Measurements from ENCODE around the gene ZNF189. TPM values are rescaled to one million over a fixed set of nuclear protein-coding genes. Genes with fewer than 3 reads are reported as not detected.

The ZNF189 gene
- polyA plus RNA-seq, 3 donors: 0.72 to 1.8 (median 1.2) TPM

DNA sequence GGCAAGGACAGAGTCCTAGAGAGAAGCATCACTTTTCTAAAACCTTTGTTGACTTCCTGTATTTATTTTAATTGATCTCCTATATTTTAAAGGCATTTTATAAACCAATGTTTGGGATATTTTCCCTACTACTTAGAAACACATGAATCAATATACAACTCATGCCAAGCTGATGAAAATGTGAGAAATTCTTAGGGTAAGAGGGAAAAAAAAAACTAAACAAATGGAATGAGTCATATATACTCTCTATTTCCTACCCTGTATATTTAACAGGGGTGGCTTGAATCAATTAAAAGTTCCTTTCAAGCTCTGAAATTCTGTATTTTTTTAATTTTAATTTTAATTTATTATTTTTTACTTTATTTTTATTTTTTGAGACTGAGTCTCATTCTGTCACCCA lies 33.5 kb upstream of the ZNF189 start:
- Histone ChIP-seq H3K4me3 (replicated peaks in 1 of 3; ENCODE audit: low read depth in 2 of 3, low read length in 3 of 3) (no peak overlapping the region), H3K4me1 (ENCODE audit: control insufficient read depth in 1 of 2, insufficient read depth in 2 of 2, low read length in 2 of 2) (no peaks in the 10 kb centered on the region), H3K9me3 (replicated peaks in 1 of 2; ENCODE audit: control insufficient read depth in 1 of 2, insufficient read depth in 1 of 2, low read length in 2 of 2) (no peaks in the 10 kb centered on the region), H3K36me3 (replicated peaks in 1 of 2; ENCODE audit: control insufficient read depth in 1 of 2, insufficient read depth in 2 of 2, low read length in 2 of 2) (no peaks in the 10 kb centered on the region), H3K79me2 (ENCODE audit: insufficient read depth, low read length) (no peaks in the 10 kb centered on the region), H3K9ac (ENCODE audit: insufficient read depth, low read length, poor library complexity, severe bottlenecking) (no peak overlapping the region), H4K20me1 (ENCODE audit: insufficient read depth, low read length) (no peaks in the 10 kb centered on the region), H2AFZ (ENCODE audit: insufficient read depth, low read depth, low read length, poor library complexity, severe bottlenecking) (no peak overlapping the region), H3K4me2 (replicated peaks; ENCODE audit: extremely low read depth, low read length, poor library complexity, severe bottlenecking) (no peak overlapping the region), H3K27me3 (ENCODE audit: control insufficient read depth in 2 of 2, insufficient read depth in 2 of 2, low read length in 2 of 2) (no peaks in the 10 kb centered on the region), H3K27ac (ENCODE audit: low read depth in 1 of 2, low read length in 2 of 2) (no peak overlapping the region)
- Mint-ChIP-seq H3K9me3 (peaks cover 0 to 8% (median 2%) of the 10 kb centered on the region in 7 donors), H3K4me1 (no peaks in the 10 kb centered on the region), H3K27me3 (ENCODE audit: low read depth in 3 of 3) (peaks cover 2 to 5% (median 3%) of the 10 kb centered on the region in 3 donors), H3K36me3 (no peaks in the 10 kb centered on the region), H3K4me3 (no peak overlapping the region), H3K27ac (no peak overlapping the region)
- TF ChIP-seq, protein P1, sequence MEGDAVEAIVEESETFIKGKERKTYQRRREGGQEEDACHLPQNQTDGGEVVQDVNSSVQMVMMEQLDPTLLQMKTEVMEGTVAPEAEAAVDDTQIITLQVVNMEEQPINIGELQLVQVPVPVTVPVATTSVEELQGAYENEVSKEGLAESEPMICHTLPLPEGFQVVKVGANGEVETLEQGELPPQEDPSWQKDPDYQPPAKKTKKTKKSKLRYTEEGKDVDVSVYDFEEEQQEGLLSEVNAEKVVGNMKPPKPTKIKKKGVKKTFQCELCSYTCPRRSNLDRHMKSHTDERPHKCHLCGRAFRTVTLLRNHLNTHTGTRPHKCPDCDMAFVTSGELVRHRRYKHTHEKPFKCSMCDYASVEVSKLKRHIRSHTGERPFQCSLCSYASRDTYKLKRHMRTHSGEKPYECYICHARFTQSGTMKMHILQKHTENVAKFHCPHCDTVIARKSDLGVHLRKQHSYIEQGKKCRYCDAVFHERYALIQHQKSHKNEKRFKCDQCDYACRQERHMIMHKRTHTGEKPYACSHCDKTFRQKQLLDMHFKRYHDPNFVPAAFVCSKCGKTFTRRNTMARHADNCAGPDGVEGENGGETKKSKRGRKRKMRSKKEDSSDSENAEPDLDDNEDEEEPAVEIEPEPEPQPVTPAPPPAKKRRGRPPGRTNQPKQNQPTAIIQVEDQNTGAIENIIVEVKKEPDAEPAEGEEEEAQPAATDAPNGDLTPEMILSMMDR (IDR thresholded peaks at IDR 0.05): no peak
- DNase-seq: no peak
- intact Hi-C loops (cut with micrococcal nuclease): no loop called here

DNA sequence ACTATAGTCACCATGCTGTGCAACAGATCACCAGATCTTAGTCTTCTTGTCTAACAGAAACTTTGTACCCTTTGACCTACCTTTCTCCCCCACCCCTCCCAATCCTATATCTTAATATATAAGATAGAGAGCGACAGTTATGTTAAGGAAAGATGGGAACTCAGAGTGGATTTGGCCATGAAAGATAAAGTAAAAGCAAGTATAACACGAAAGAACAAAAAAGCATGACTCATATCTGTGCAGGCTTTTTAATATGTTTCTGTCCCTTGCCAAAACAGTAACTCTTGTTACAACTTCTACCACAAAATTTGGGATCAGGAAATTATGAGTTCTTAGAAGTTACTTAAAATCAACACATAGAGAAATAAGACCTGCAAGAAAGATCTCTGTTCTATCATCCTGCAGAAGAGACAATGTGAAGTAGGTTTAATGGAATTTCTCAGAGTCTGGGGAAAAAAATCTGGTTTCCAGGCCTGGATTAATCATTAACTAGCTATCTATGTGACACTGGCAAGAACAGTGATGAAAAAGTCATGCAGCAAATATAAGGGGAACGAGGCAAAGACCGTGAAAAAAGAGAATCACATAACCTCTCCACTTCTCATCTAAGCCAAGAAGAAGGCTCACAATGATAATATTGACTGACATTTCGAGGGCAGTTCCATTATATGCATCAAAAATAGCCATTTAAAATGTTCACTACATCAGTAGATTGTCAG lies 32.5 kb upstream of the ZNF189 start:
- Histone ChIP-seq H2AFZ (ENCODE audit: insufficient read depth, low read depth, low read length, poor library complexity, severe bottlenecking) (no peak overlapping the region), H3K4me3 (replicated peaks in 1 of 3; ENCODE audit: low read depth in 2 of 3, low read length in 3 of 3) (no peak overlapping the region), H3K27ac (ENCODE audit: low read depth in 1 of 2, low read length in 2 of 2) (no peak overlapping the region), H3K4me1 (ENCODE audit: control insufficient read depth in 1 of 2, insufficient read depth in 2 of 2, low read length in 2 of 2) (no peaks in the 10 kb centered on the region), H3K9me3 (replicated peaks in 1 of 2; ENCODE audit: control insufficient read depth in 1 of 2, insufficient read depth in 1 of 2, low read length in 2 of 2) (no peaks in the 10 kb centered on the region), H3K36me3 (replicated peaks in 1 of 2; ENCODE audit: control insufficient read depth in 1 of 2, insufficient read depth in 2 of 2, low read length in 2 of 2) (no peaks in the 10 kb centered on the region), H4K20me1 (ENCODE audit: insufficient read depth, low read length) (no peaks in the 10 kb centered on the region), H3K9ac (ENCODE audit: insufficient read depth, low read length, poor library complexity, severe bottlenecking) (no peak overlapping the region), H3K4me2 (replicated peaks; ENCODE audit: extremely low read depth, low read length, poor library complexity, severe bottlenecking) (no peak overlapping the region), H3K79me2 (ENCODE audit: insufficient read depth, low read length) (no peaks in the 10 kb centered on the region), H3K27me3 (ENCODE audit: control insufficient read depth in 2 of 2, insufficient read depth in 2 of 2, low read length in 2 of 2) (no peaks in the 10 kb centered on the region)
- no peak for DNase-seq
- no peak overlapping the region for H3K4me3 Mint-ChIP-seq
- peaks cover 0 to 4% (median 2%) of the 10 kb centered on the region in 7 donors for H3K9me3 Mint-ChIP-seq
- TF ChIP-seq, protein P1 (IDR thresholded peaks at IDR 0.05): no peak
- H3K36me3 Mint-ChIP-seq: no peaks in the 10 kb centered on the region
- H3K27ac Mint-ChIP-seq: no peak overlapping the region
- no peaks in the 10 kb centered on the region for H3K4me1 Mint-ChIP-seq
- H3K27me3 Mint-ChIP-seq (ENCODE audit: low read depth in 3 of 3): peaks cover 0 to 2% (median 1%) of the 10 kb centered on the region in 3 donors
- intact Hi-C loops (cut with micrococcal nuclease): no loop called here
- WGBS (ENCODE audit: insufficient coverage): no CpG with 5 or more reads among the region's 5 CpGs

Data from CD14-positive monocyte (primary cell).